ENCODE results near the gene FBXW8. TPM values are rescaled to one million over a fixed set of nuclear protein-coding genes. Genes with fewer than 3 reads are reported as not detected.

FBXW8 gene
- total and polyA plus RNA-seq, 2 experiments from 2014 or later = 17.0 to 20.6 TPM

GRCh38 chr12:117044790-117045159 is 134.0 kb downstream of the FBXW8 start:
- Histone ChIP-seq H3K4me2 (peak overlapping the region; percentile 37), H2AFZ (no peak overlapping the region), H3K36me3 (replicated peaks; ENCODE audit: insufficient read depth, low read depth) (no peaks in the 10 kb centered on the region), H3K4me3 (no peak overlapping the region), H3K27me3 (no peaks in the 10 kb centered on the region), H3K79me2 (no peaks in the 10 kb centered on the region), H4K20me1 (ENCODE audit: insufficient read depth, poor library complexity, severe bottlenecking) (no peaks in the 10 kb centered on the region), H3K9me2 (replicated peaks; ENCODE audit: insufficient read depth) (no peaks in the 10 kb centered on the region), H3K4me1 (ENCODE audit: insufficient read depth) (peaks cover 36% of the 10 kb centered on the region), H3K9me3 (ENCODE audit: low read depth) (no peaks in the 10 kb centered on the region), H3K27ac (peak overlapping the region; percentile 84)
- WGBS (ENCODE audit: low lambda C conversion rate, missing lambda C conversion rate) = 66% methylated on average over 13 of the region's 13 CpGs
- no peak for DNase-seq (ENCODE audit: low spot score)
- TF ChIP-seq EZH2phosphoT487 (IDR thresholded peaks at IDR 0.05; ENCODE audit: low read depth, severe bottlenecking, unreplicated experiment) (no peak), CTCF (IDR thresholded peaks at IDR 0.05; ENCODE audit: poor library complexity) (no peak), EZH2 (IDR thresholded peaks at IDR 0.05; ENCODE audit: borderline replicate concordance) (no peak)

- no peak for TF ChIP-seq EZH2 (IDR thresholded peaks at IDR 0.05; ENCODE audit: borderline replicate concordance)
- no peak for TF ChIP-seq CTCF (IDR thresholded peaks at IDR 0.05; ENCODE audit: poor library complexity)
- no peak for TF ChIP-seq EZH2phosphoT487 (IDR thresholded peaks at IDR 0.05; ENCODE audit: low read depth, severe bottlenecking, unreplicated experiment)
- peak overlapping the region; percentile 35 for H2AFZ ChIP-seq
- peaks cover 36% of the 10 kb centered on the region for H3K4me1 ChIP-seq (ENCODE audit: insufficient read depth)
- 60% methylated on average over 23 of the region's 23 CpGs for WGBS (ENCODE audit: low lambda C conversion rate, missing lambda C conversion rate)
- no peaks in the 10 kb centered on the region for H3K9me3 ChIP-seq (ENCODE audit: low read depth)
- H3K4me3 ChIP-seq = no peak overlapping the region
- no peaks in the 10 kb centered on the region for H3K27me3 ChIP-seq
- H3K4me2 ChIP-seq = peak overlapping the region; percentile 37
- H3K79me2 ChIP-seq = no peaks in the 10 kb centered on the region
- H3K9me2 ChIP-seq (replicated peaks; ENCODE audit: insufficient read depth) = no peaks in the 10 kb centered on the region
- H3K27ac ChIP-seq = peak overlapping the region; percentile 84
- no peaks in the 10 kb centered on the region for H4K20me1 ChIP-seq (ENCODE audit: insufficient read depth, poor library complexity, severe bottlenecking)
- H3K36me3 ChIP-seq (replicated peaks; ENCODE audit: insufficient read depth, low read depth) = no peaks in the 10 kb centered on the region
- DNase-seq (ENCODE audit: low spot score) = no peak
Measured at GRCh38 chr12:117045160-117046010, 134.6 kb downstream of the FBXW8 start.

GRCh38 chr12:117046011-117046369 is 135.2 kb downstream of the FBXW8 start:
- Histone ChIP-seq H3K4me3 (no peak overlapping the region), H3K4me1 (ENCODE audit: insufficient read depth) (peaks cover 36% of the 10 kb centered on the region), H3K27me3 (no peaks in the 10 kb centered on the region), H3K27ac (peak overlapping the region; percentile 84), H2AFZ (no peak overlapping the region), H3K36me3 (replicated peaks; ENCODE audit: insufficient read depth, low read depth) (no peaks in the 10 kb centered on the region), H3K9me3 (ENCODE audit: low read depth) (no peaks in the 10 kb centered on the region), H3K4me2 (no peak overlapping the region), H3K9me2 (replicated peaks; ENCODE audit: insufficient read depth) (no peaks in the 10 kb centered on the region), H4K20me1 (ENCODE audit: insufficient read depth, poor library complexity, severe bottlenecking) (no peaks in the 10 kb centered on the region), H3K79me2 (no peaks in the 10 kb centered on the region)
- TF ChIP-seq EZH2 (IDR thresholded peaks at IDR 0.05; ENCODE audit: borderline replicate concordance) (no peak), CTCF (IDR thresholded peaks at IDR 0.05; ENCODE audit: poor library complexity) (peak; percentile 9)
- WGBS (ENCODE audit: low lambda C conversion rate, missing lambda C conversion rate) = 39% methylated on average over 6 of the region's 6 CpGs
- DNase-seq (ENCODE audit: low spot score) = peak; percentile 61
